ENCODE measurements around the gene RAB3C. TPM values are rescaled to one million over a fixed set of nuclear protein-coding genes. Genes with fewer than 3 reads are reported as not detected.

RAB3C gene
- polyA plus RNA-seq, 1 donor (not counting 4 experiments of a cell fraction or from before 2014, with no cell fraction given) = not detected

GRCh38 chr5:58838729-58839128, 255.9 kb downstream of the RAB3C start:
- DNase-seq (ENCODE audit: low read depth, low spot score) = no peak
- no peaks in the 10 kb centered on the region for H4K20me1 ChIP-seq (ENCODE audit: control insufficient read depth, extremely low read depth, insufficient read depth, low read length)
- H3K4me2 ChIP-seq (ENCODE audit: control insufficient read depth, extremely low read depth, insufficient read depth, low read depth, low read length) = no peak overlapping the region
- H3K27ac ChIP-seq (ENCODE audit: control insufficient read depth, insufficient read depth, low read length) = no peak overlapping the region
- H3K9me3 ChIP-seq (ENCODE audit: control insufficient read depth, low read depth, low read length) = no peaks in the 10 kb centered on the region
- no peak overlapping the region for H2AFZ ChIP-seq (ENCODE audit: control insufficient read depth, low read length)
- no peak overlapping the region for H3K4me3 ChIP-seq (ENCODE audit: control insufficient read depth in 2 of 3, extremely low read depth in 1 of 3, insufficient read depth in 2 of 3, low read depth in 1 of 3, low read length in 3 of 3)
- FAIRE-seq = no peak
- H3K9ac ChIP-seq (ENCODE audit: control insufficient read depth, extremely low read depth, insufficient read depth, low read length) = no peak overlapping the region
- no peaks in the 10 kb centered on the region for H3K4me1 ChIP-seq (ENCODE audit: control insufficient read depth, extremely low read depth, insufficient read depth, low read length)
- H3K27me3 ChIP-seq (ENCODE audit: control insufficient read depth, extremely low read depth, insufficient read depth, low read length) = no peaks in the 10 kb centered on the region
- no peaks in the 10 kb centered on the region for H3K79me2 ChIP-seq (ENCODE audit: control insufficient read depth, insufficient read depth, low read length)
- dilution Hi-C loops (cut with MboI; ENCODE audit: extremely low pct_ligation_motif_present, low sequenced_read_pairs) = no loop called here
- no peaks in the 10 kb centered on the region for H3K36me3 ChIP-seq (ENCODE audit: control insufficient read depth in 2 of 2, extremely low read depth in 1 of 2, insufficient read depth in 2 of 2, low read length in 2 of 2)
- H3K9me1 ChIP-seq (ENCODE audit: control insufficient read depth, extremely low read depth, insufficient read depth, low read length) = no peaks in the 10 kb centered on the region
- TF ChIP-seq EZH2 (IDR thresholded peaks at IDR 0.05; ENCODE audit: low read length) (no peak), CTCF (optimal IDR thresholded peaks at IDR 0.05 in 1 of 3, IDR thresholded peaks at IDR 0.05 in 1 of 3, conservative IDR thresholded peaks at IDR 0.05 in 1 of 3; ENCODE audit: extremely low read depth in 1 of 3, insufficient read depth in 2 of 3, low read length in 3 of 3) (no peak)

- TF ChIP-seq EZH2 (IDR thresholded peaks at IDR 0.05; ENCODE audit: low read length) (no peak), CTCF (optimal IDR thresholded peaks at IDR 0.05 in 1 of 3, IDR thresholded peaks at IDR 0.05 in 1 of 3, conservative IDR thresholded peaks at IDR 0.05 in 1 of 3; ENCODE audit: extremely low read depth in 1 of 3, insufficient read depth in 2 of 3, low read length in 3 of 3) (no peak)
- H3K4me2 ChIP-seq (ENCODE audit: control insufficient read depth, extremely low read depth, insufficient read depth, low read depth, low read length) = no peak overlapping the region
- no peak overlapping the region for H2AFZ ChIP-seq (ENCODE audit: control insufficient read depth, low read length)
- FAIRE-seq (no peak), DNase-seq (ENCODE audit: low read depth, low spot score) (no peak)
- dilution Hi-C loops (cut with MboI; ENCODE audit: extremely low pct_ligation_motif_present, low sequenced_read_pairs) = no loop called here
- H3K4me1 ChIP-seq (ENCODE audit: control insufficient read depth, extremely low read depth, insufficient read depth, low read length) = no peaks in the 10 kb centered on the region
- no peak overlapping the region for H3K27ac ChIP-seq (ENCODE audit: control insufficient read depth, insufficient read depth, low read length)
- no peak overlapping the region for H3K9ac ChIP-seq (ENCODE audit: control insufficient read depth, extremely low read depth, insufficient read depth, low read length)
- H3K9me3 ChIP-seq (ENCODE audit: control insufficient read depth, low read depth, low read length) = no peaks in the 10 kb centered on the region
- H3K27me3 ChIP-seq (ENCODE audit: control insufficient read depth, extremely low read depth, insufficient read depth, low read length) = no peaks in the 10 kb centered on the region
- no peaks in the 10 kb centered on the region for H3K79me2 ChIP-seq (ENCODE audit: control insufficient read depth, insufficient read depth, low read length)
- H3K4me3 ChIP-seq (ENCODE audit: control insufficient read depth in 2 of 3, extremely low read depth in 1 of 3, insufficient read depth in 2 of 3, low read depth in 1 of 3, low read length in 3 of 3) = no peak overlapping the region
- no peaks in the 10 kb centered on the region for H4K20me1 ChIP-seq (ENCODE audit: control insufficient read depth, extremely low read depth, insufficient read depth, low read length)
- no peaks in the 10 kb centered on the region for H3K36me3 ChIP-seq (ENCODE audit: control insufficient read depth in 2 of 2, extremely low read depth in 1 of 2, insufficient read depth in 2 of 2, low read length in 2 of 2)
- H3K9me1 ChIP-seq (ENCODE audit: control insufficient read depth, extremely low read depth, insufficient read depth, low read length) = no peaks in the 10 kb centered on the region
Measured at GRCh38 chr5:58842852-58843251, 260.0 kb downstream of the RAB3C start.
